Measurements from ENCODE around the gene ALKBH6. TPM values are rescaled to one million over a fixed set of nuclear protein-coding genes. Genes with fewer than 3 reads are reported as not detected.

ALKBH6 gene
- total and polyA plus RNA-seq, 2 of the 13 experiments (the other 11 are each of a cell fraction or from before 2014, with no cell fraction given), result 13.7 to 18.1 TPM

- no peak for TF ChIP-seq LRRFIP1 (CRISPR knock-in tag; conservative IDR thresholded peaks at IDR 0.05)
- peak; percentile 94 for TF ChIP-seq MXD1 (CRISPR knock-in tag; IDR thresholded peaks at IDR 0.05)
- no peak for TF ChIP-seq HNRNPUL1 (IDR thresholded peaks at IDR 0.05; ENCODE audit: low read depth, low read length)
- no peak for TF ChIP-seq ZNF567 (CRISPR knock-in tag; IDR thresholded peaks at IDR 0.05; ENCODE audit: borderline replicate concordance)
- TF ChIP-seq ZMYM2 (CRISPR knock-in tag; IDR thresholded peaks at IDR 0.05), result no peak; the same call in 1 of the 2 replicates
- peak; percentile 96 for TF ChIP-seq GABPB1 (CRISPR knock-in tag; IDR thresholded peaks at IDR 0.05)
- peak; percentile 56; the same call in 1 of the 2 replicates for TF ChIP-seq ZNF766 (CRISPR knock-in tag; IDR thresholded peaks at IDR 0.05; ENCODE audit: borderline replicate concordance)
- TF ChIP-seq HNF4A (CRISPR knock-in tag; IDR thresholded peaks at IDR 0.05), result peak; percentile 75
- no peak for TF ChIP-seq ZBTB14 (CRISPR knock-in tag; IDR thresholded peaks at IDR 0.05)
- TF ChIP-seq ZHX1 (CRISPR knock-in tag; IDR thresholded peaks at IDR 0.05; ENCODE audit: low read depth), result peak; percentile 28; the same call in 1 of the 2 replicates
- peak; percentile 72; the same call in 1 of the 2 replicates for TF ChIP-seq RXRA (CRISPR knock-in tag; IDR thresholded peaks at IDR 0.05)
- TF ChIP-seq, protein P1, sequence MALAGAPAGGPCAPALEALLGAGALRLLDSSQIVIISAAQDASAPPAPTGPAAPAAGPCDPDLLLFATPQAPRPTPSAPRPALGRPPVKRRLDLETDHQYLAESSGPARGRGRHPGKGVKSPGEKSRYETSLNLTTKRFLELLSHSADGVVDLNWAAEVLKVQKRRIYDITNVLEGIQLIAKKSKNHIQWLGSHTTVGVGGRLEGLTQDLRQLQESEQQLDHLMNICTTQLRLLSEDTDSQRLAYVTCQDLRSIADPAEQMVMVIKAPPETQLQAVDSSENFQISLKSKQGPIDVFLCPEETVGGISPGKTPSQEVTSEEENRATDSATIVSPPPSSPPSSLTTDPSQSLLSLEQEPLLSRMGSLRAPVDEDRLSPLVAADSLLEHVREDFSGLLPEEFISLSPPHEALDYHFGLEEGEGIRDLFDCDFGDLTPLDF (CRISPR knock-in tag; IDR thresholded peaks at IDR 0.05), result 0 out of 2 replicates have a peak, but pooled peaks have one; percentile 52
- no peak for TF ChIP-seq MAFK (conservative IDR thresholded peaks at IDR 0.05 in 1 of 2, IDR thresholded peaks at IDR 0.05 in 1 of 2; ENCODE audit: low read length in 2 of 2)
- peak; percentile 93 for TF ChIP-seq ASH2L (IDR thresholded peaks at IDR 0.05; ENCODE audit: insufficient read length, low read depth, low read length)
- TF ChIP-seq ZNF292 (CRISPR knock-in tag; IDR thresholded peaks at IDR 0.05; ENCODE audit: borderline replicate concordance, low read depth), result peak; percentile 60
Measured at GRCh38 chr19:35995048-35995993, 18.7 kb downstream of the ALKBH6 start, which contains the start of gene SDHAF1 (continued).

Data from HepG2 (cell line).